Effector memory CD4-positive, alpha-beta T cell (primary cell): ENCODE measurements around the gene KNDC1.

ENCODE experiments used
- DNase-seq, 3 donors: peaks; one replicate each; pipeline ENCODE4 v3.0.0-alpha.2; 2020
- H3K27ac ChIP-seq: 2 replicates; pipeline ENCODE4 v1.7.0; 2013; ENCODE audit warnings: mild to moderate bottlenecking, low read length, moderate library complexity; ENCODE audit not compliant: insufficient read depth, poor library complexity, severe bottlenecking
- H3K27me3 ChIP-seq: replicated peaks from 2 replicates; pipeline ENCODE4 v1.7.0; 2013; ENCODE audit warnings: mild to moderate bottlenecking, low read length; ENCODE audit not compliant: insufficient read depth, control insufficient read depth, poor library complexity, severe bottlenecking
- H3K36me3 ChIP-seq: 2 replicates; pipeline ENCODE4 v1.7.0; 2013; ENCODE audit warnings: mild to moderate bottlenecking, low read length, moderate library complexity; ENCODE audit not compliant: control insufficient read depth, insufficient read depth
- H3K4me1 ChIP-seq: 2 replicates; pipeline ENCODE4 v1.7.0; 2013; ENCODE audit warnings: low read length, mild to moderate bottlenecking; ENCODE audit not compliant: control insufficient read depth, insufficient read depth, poor library complexity, severe bottlenecking
- H3K4me3 ChIP-seq: 2 replicates; pipeline ENCODE4 v1.7.0; 2013; ENCODE audit warnings: low read length, low read depth, mild to moderate bottlenecking; ENCODE audit not compliant: insufficient read depth, poor library complexity, severe bottlenecking
- H3K9me3 ChIP-seq: 2 replicates; pipeline ENCODE4 v1.7.0; 2013; ENCODE audit warnings: mild to moderate bottlenecking, low read length, moderate library complexity; ENCODE audit not compliant: control insufficient read depth

Gene KNDC1

DNA sequence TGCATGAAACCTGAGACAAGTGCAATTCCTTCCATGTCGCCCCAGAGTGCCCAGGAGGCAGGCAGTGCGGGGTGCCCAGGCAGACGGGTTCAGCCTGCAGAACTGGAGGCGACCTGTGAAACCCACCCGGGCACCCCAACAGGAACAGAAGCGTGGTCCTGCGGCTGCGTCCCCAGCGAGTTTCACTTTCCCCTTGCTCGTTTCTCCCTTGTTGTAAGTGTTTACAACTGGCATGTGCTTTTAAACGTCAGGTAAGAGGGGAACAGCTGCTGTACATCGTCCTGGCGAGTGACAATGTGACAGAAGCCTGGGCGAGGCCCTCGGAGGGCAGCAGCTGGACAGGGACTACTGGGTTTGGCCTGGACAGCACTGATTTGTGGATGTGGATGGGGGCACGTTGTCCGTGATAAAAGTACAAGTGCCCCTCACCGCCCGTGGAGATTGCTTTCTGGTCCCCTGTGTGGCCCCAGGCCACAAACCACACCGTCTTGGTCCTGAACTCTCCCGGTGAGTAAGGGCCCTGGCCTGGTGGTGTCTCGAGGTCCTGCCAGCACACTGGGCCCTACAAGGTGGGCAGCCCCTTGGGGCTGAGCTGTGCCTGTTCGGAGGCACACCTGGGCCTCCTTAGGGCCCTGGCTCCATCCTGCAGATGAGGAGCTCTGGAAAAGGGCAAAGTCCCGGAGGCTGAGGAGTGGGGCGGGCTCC, 81.6 kb downstream of the KNDC1 start:
- Histone ChIP-seq H3K27me3 (peaks cover 50% of the 10 kb centered on the region), H3K27ac (no peak overlapping the region), H3K9me3 (no peaks in the 10 kb centered on the region), H3K4me3 (peak overlapping the region; percentile 40), H3K36me3 (no peaks in the 10 kb centered on the region), H3K4me1 (peaks cover 23% of the 10 kb centered on the region)
- no peak for DNase-seq

- H3K4me1 ChIP-seq: peaks cover 11% of the 10 kb centered on the region
- no peaks in the 10 kb centered on the region for H3K9me3 ChIP-seq
- H3K27me3 ChIP-seq: peaks cover 40% of the 10 kb centered on the region
- no peak for DNase-seq
- H3K4me3 ChIP-seq: no peak overlapping the region
- no peaks in the 10 kb centered on the region for H3K36me3 ChIP-seq
- H3K27ac ChIP-seq: no peak overlapping the region
These were observed 82.8 kb downstream of the KNDC1 start for GRCh38 chr10:133242611-133243356.

GRCh38 chr10:133243593-133243992, 83.6 kb downstream of the KNDC1 start:
- H3K27ac ChIP-seq: no peak overlapping the region
- H3K4me1 ChIP-seq: peaks cover 10% of the 10 kb centered on the region
- no peaks in the 10 kb centered on the region for H3K36me3 ChIP-seq
- H3K4me3 ChIP-seq: no peak overlapping the region
- no peaks in the 10 kb centered on the region for H3K9me3 ChIP-seq
- no peak for DNase-seq
- peaks cover 32% of the 10 kb centered on the region for H3K27me3 ChIP-seq

DNA sequence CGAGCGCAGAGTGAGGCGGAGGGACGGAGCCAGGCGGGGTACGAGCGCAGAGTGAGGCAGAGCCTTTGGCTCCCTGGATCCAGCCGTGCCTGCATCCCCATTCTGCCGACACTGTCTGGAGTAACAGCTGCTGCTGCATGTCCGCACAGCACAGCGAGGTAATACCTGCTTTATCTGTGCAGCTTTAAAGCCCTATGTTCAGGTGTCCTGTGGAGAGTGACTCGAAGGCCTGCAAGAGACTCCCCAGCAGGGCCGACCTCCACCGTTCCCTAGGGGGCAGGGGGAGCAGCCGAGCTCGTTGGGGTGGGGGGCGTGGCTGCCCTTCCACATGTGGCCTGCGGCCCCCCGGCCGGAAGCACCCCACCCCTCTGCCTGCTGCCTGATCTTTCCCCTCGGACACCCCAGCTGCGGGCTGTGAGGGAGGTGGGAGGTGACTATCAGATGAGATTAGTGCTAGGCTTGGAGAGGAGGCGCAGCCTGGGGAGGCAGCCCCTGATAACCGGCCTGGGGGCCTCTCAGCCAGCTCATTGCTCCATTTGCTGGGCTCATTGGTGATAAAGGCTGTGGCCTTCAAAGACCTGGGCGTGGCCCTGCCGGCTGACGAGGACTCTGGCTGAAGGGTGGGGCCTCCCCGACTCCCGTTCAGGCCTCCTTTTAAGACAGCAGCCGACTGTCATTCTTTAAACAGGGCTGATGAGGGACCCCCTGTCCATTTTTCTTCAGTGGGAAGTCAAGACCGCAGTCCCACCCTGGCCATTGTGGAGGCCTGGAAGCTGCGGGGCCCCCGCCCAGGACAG, 85.6 kb downstream of the KNDC1 start:
- Histone ChIP-seq H3K36me3 (no peaks in the 10 kb centered on the region), H3K4me1 (peaks cover 10% of the 10 kb centered on the region), H3K9me3 (no peaks in the 10 kb centered on the region), H3K4me3 (no peak overlapping the region), H3K27me3 (peaks cover 16% of the 10 kb centered on the region), H3K27ac (no peak overlapping the region)
- DNase-seq: no peak

DNA sequence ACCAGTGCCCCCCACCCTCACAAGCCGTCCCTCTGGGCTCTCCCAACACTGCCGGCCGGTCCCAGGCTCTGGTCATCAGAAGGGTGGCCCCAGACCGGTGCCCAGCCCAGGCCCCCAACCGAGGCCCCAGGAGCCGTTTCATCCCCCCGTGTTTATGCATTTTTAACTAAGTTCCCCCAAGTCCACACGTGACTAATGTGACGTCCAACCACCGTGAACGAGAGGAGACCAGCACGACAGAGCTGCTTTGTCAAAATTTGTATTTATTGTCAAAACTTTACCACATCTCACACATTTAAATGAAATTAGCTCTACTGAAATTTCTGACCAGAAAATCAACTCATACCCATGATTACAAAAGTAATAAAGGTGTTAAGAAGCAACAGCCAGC, 86.2 kb downstream of the KNDC1 start:
- no peaks in the 10 kb centered on the region for H3K9me3 ChIP-seq
- peaks cover 6% of the 10 kb centered on the region for H3K4me1 ChIP-seq
- no peaks in the 10 kb centered on the region for H3K36me3 ChIP-seq
- H3K4me3 ChIP-seq: no peak overlapping the region
- H3K27ac ChIP-seq: no peak overlapping the region
- H3K27me3 ChIP-seq: peaks cover 12% of the 10 kb centered on the region
- DNase-seq: no peak

- H3K4me3 ChIP-seq: no peak overlapping the region
- DNase-seq: no peak
- no peaks in the 10 kb centered on the region for H3K4me1 ChIP-seq
- H3K36me3 ChIP-seq: no peaks in the 10 kb centered on the region
- no peak overlapping the region for H3K27ac ChIP-seq
- peaks cover 2% of the 10 kb centered on the region for H3K27me3 ChIP-seq
- no peaks in the 10 kb centered on the region for H3K9me3 ChIP-seq
These were observed 87.8 kb downstream of the KNDC1 start for GRCh38 chr10:133247681-133248333.

DNA sequence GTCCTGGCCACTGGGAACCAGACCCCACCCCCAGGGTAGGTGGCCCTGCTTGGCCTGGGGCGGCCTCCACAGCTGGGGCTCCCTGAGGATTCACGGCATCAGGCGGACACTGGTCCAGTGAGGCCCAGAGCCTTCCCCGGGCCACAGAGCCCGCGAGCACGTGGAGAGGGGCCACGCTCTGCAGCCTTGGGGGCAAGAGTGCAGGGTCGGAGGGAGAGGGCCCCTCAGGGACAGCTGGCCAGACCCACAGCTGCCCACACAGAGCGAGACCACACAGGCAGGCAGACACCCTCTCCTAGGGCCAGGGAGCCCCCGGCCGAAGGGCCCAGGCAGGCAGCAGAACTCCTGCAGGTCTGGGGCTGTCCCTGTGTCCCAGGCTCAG, 88.3 kb downstream of the KNDC1 start:
- no peak overlapping the region for H3K4me3 ChIP-seq
- DNase-seq: no peak

GRCh38 chr10:133249094-133249780, 89.2 kb downstream of the KNDC1 start:
- H3K4me1 ChIP-seq: no peaks in the 10 kb centered on the region
- DNase-seq: no peak
- H3K9me3 ChIP-seq: no peaks in the 10 kb centered on the region
- H3K36me3 ChIP-seq: no peaks in the 10 kb centered on the region
- no peak overlapping the region for H3K27ac ChIP-seq
- H3K27me3 ChIP-seq: no peaks in the 10 kb centered on the region
- H3K4me3 ChIP-seq: no peak overlapping the region

More for the DNA sequence above, 88.3 kb downstream of the KNDC1 start:
- Histone ChIP-seq H3K36me3 (no peaks in the 10 kb centered on the region), H3K4me1 (no peaks in the 10 kb centered on the region), H3K27ac (no peak overlapping the region), H3K9me3 (no peaks in the 10 kb centered on the region), H3K27me3 (no peaks in the 10 kb centered on the region)

GRCh38 chr10:133249975-133250754, 90.1 kb downstream of the KNDC1 start:
- Histone ChIP-seq H3K4me3 (no peak overlapping the region), H3K27ac (no peak overlapping the region), H3K4me1 (no peaks in the 10 kb centered on the region), H3K27me3 (no peaks in the 10 kb centered on the region), H3K36me3 (no peaks in the 10 kb centered on the region), H3K9me3 (no peaks in the 10 kb centered on the region)
- no peak for DNase-seq
